HCT116 (cell line): ENCODE measurements around the gene FGB. TPM values are rescaled to one million over a fixed set of nuclear protein-coding genes. Genes with fewer than 3 reads are reported as not detected.

Source experiments
- ATAC-seq: fragments of 200-7000 bp; cut with Tn5 transposase; 2 replicates; pipeline ENCODE4 v1.9.1; 2020; ENCODE audit warnings: mild to moderate bottlenecking, moderate library complexity
- BruUV-seq: library from RNA; stranded (reverse); fragments of 400-500 nt; replicated peaks from 2 replicates; lab custom pipeline; 2021; lab: Mats Ljungman, UMichigan
- CTCF ChIA-PET: fragments of 300-600 bp; sonication (Branson Sonifier 250); formaldehyde crosslinking; loops from one replicate; lab custom pipeline; 2021; ENCODE audit warnings: antibody characterized with exemption; lab: Charles Lee
- POLR2A ChIA-PET: fragments of 300-600, 350-600 bp; sonication (Branson Sonifier 250); formaldehyde crosslinking; loops from one replicate; lab custom pipeline; 2021; ENCODE audit warnings: antibody characterized with exemption; lab: Charles Lee
- RAD21 ChIA-PET, 2 experiments: fragments of 300-600 bp; sonication (Branson Sonifier 250); formaldehyde crosslinking; loops; one replicate each; lab custom pipeline; 2023; ENCODE audit warnings: low total read pairs in 2 of 2; ENCODE audit not compliant: uncharacterized antibody in 2 of 2, unreplicated experiment in 2 of 2, low non-redundant PET in 1 of 2; lab: Charles Lee
- DNase-seq: peaks from one replicate; pipeline ENCODE4 v3.0.0-alpha.2; 2010; ENCODE audit warnings: low read depth, low spot score
- H2AFZ ChIP-seq: fragments of 200-600 bp; shearing (Covaris generic), sonication (generic); 2 replicates; pipeline ENCODE4 v1.6.1; 2017; ENCODE audit warnings: low read depth, mixed run types, mixed read lengths, antibody characterized with exemption, low read length; ENCODE audit not compliant: poor library complexity, severe bottlenecking
- H3K27ac ChIP-seq: 2 replicates; pipeline ENCODE4 v1.5.1; 2012; ENCODE audit warnings: low read depth, low read length
- H3K27me3 ChIP-seq: fragments of 200-600 bp; sonication (generic); 2 replicates; pipeline ENCODE4 v1.6.1; 2016; ENCODE audit warnings: mixed run types, low read length, mixed read lengths; ENCODE audit not compliant: insufficient read depth
- H3K36me3 ChIP-seq, 2 experiments: fragments of 200-500 bp in 1 of 2; fragments of 200-600 bp in 1 of 2; sonication (Bioruptor generic) in 1 of 2; sonication (generic) in 1 of 2; 2 replicates each; pipeline versions ENCODE4 v1.5.1 to v1.6.1; 2014 to 2016; ENCODE audit warnings: low read length in 2 of 2, inconsistent platforms in 1 of 2, mixed read lengths in 1 of 2, mixed run types in 1 of 2; ENCODE audit not compliant: insufficient read depth in 2 of 2, control insufficient read depth in 1 of 2
- H3K4me1 ChIP-seq, 2 experiments: fragments of 200-600 bp in 1 of 2; sonication (generic) in 1 of 2; 2 replicates each; pipeline versions ENCODE4 v1.5.1 to v1.6.1; 2012 to 2017; ENCODE audit warnings: low read length in 2 of 2, inconsistent platforms in 1 of 2, mild to moderate bottlenecking in 1 of 2, mixed read lengths in 1 of 2, mixed run types in 1 of 2, moderate library complexity in 1 of 2; ENCODE audit not compliant: insufficient read depth in 2 of 2, control insufficient read depth in 1 of 2
- H3K4me2 ChIP-seq: fragments of 200-600 bp; sonication (generic); 2 replicates; pipeline ENCODE4 v1.6.1; 2017; ENCODE audit warnings: mixed run types, low read length, mixed read lengths
- H3K4me3 ChIP-seq, 2 experiments: fragments of 200-600 bp in 1 of 2; sonication (generic) in 1 of 2; replicated peaks in 1 of 2; 2 replicates each; pipeline ENCODE4 v1.5.1; 2011 to 2016; ENCODE audit warnings: low read length in 2 of 2, control low read depth in 1 of 2, low read depth in 1 of 2, mild to moderate bottlenecking in 1 of 2, mixed read lengths in 1 of 2, mixed run types in 1 of 2
- H3K79me2 ChIP-seq: fragments of 200-600 bp; sonication (generic); 2 replicates; pipeline ENCODE4 v1.6.1; 2017; ENCODE audit warnings: mild to moderate bottlenecking, mixed run types, low read length, moderate library complexity, mixed read lengths; ENCODE audit not compliant: insufficient read depth
- H3K9ac ChIP-seq: fragments of 200-600 bp; sonication (generic); 2 replicates; pipeline ENCODE4 v1.6.1; 2016; ENCODE audit warnings: low read length, mixed read lengths
- H3K9me2 ChIP-seq: fragments of 200-600 bp; sonication (generic), shearing (Covaris generic); 2 replicates; pipeline ENCODE4 v1.6.1; 2017; ENCODE audit warnings: mixed run types, mild to moderate bottlenecking, moderate library complexity; ENCODE audit not compliant: insufficient read depth
- H3K9me3 ChIP-seq, 2 experiments: fragments of 200-500 bp in 1 of 2; fragments of 200-600 bp in 1 of 2; sonication (Bioruptor generic) in 1 of 2; sonication (generic) in 1 of 2; 2 replicates each; pipeline ENCODE4 v1.6.1; 2014 to 2017; ENCODE audit warnings: low read length in 2 of 2, mixed read lengths in 2 of 2, inconsistent platforms in 1 of 2, low read depth in 1 of 2, mild to moderate bottlenecking in 1 of 2, mixed run types in 1 of 2, moderate library complexity in 1 of 2; ENCODE audit not compliant: control insufficient read depth in 1 of 2, insufficient read depth in 1 of 2
- H4K20me1 ChIP-seq: fragments of 200-600 bp; sonication (generic), shearing (Covaris generic); 2 replicates; pipeline ENCODE4 v1.6.1; 2017; ENCODE audit warnings: mixed run types, mild to moderate bottlenecking, moderate library complexity; ENCODE audit not compliant: insufficient read depth
- CBX3 ChIP-seq: IDR thresholded peaks from 2 replicates; pipeline ENCODE4 v1.6.1; 2012; ENCODE audit warnings: low read depth
- EGR1 ChIP-seq: IDR thresholded peaks from 2 replicates; pipeline ENCODE4 v1.6.1; 2012; ENCODE audit warnings: low read depth
- ELF1 ChIP-seq: IDR thresholded peaks from 2 replicates; pipeline ENCODE4 v1.6.1; 2012; ENCODE audit warnings: low read depth, borderline replicate concordance
- EZH2 ChIP-seq: fragments of 200-600 bp; sonication (generic); IDR thresholded peaks from 2 replicates; pipeline ENCODE4 v1.6.1; 2017; ENCODE audit warnings: antibody characterized with exemption, mixed run types
- EZH2phosphoT487 ChIP-seq: fragments of 200-600 bp; IDR thresholded peaks from 2 replicates; pipeline ENCODE4 v1.6.1; 2018; ENCODE audit warnings: antibody characterized with exemption, borderline replicate concordance
- FOSL1 ChIP-seq: IDR thresholded peaks from 2 replicates; pipeline ENCODE4 v1.6.1; 2012; ENCODE audit warnings: low read depth
- JUND ChIP-seq: IDR thresholded peaks from 2 replicates; pipeline ENCODE4 v1.6.1; 2012
- POLR2AphosphoS5 ChIP-seq: IDR thresholded peaks from 2 replicates; pipeline ENCODE4 v1.6.1; 2011; ENCODE audit warnings: mild to moderate bottlenecking, low read depth, low read length, moderate library complexity
- RAD21 ChIP-seq: IDR thresholded peaks from 2 replicates; pipeline ENCODE4 v1.6.1; 2012; ENCODE audit warnings: low read depth, mild to moderate bottlenecking
- SIN3A ChIP-seq: IDR thresholded peaks from 2 replicates; pipeline ENCODE4 v1.6.1; 2012; ENCODE audit warnings: low read depth
- SP1 ChIP-seq: IDR thresholded peaks from 2 replicates; pipeline ENCODE4 v1.6.1; 2012; ENCODE audit warnings: low read depth
- TCF7L2 ChIP-seq: IDR thresholded peaks from 2 replicates; pipeline ENCODE4 v1.7.0; 2011; ENCODE audit warnings: borderline replicate concordance, inconsistent platforms; ENCODE audit not compliant: insufficient read depth, insufficient read length; ENCODE audit errors: extremely low read depth
- YY1 ChIP-seq: IDR thresholded peaks from 2 replicates; pipeline ENCODE4 v1.6.1; 2011; ENCODE audit warnings: low read length, low read depth, moderate library complexity, mild to moderate bottlenecking; ENCODE audit not compliant: insufficient replicate concordance; ENCODE audit errors: extremely low read depth
- intact Hi-C: fragments of 100-400 bp; cut with micrococcal nuclease; formaldehyde crosslinking; loops from 2 replicates; pipeline ENCODE4 v1.10.0; 2022
- total RNA-seq: library from RNA; stranded (reverse); gene quantifications from one replicate; pipeline ENCODE4 v1.2.1, GENCODE V29; 2021; ENCODE audit not compliant: unreplicated experiment
- TF ChIP-seq, protein P1 (sequence below): IDR thresholded peaks from 2 replicates; pipeline ENCODE4 v1.6.1; 2012; ENCODE audit warnings: low read depth
- TF ChIP-seq, protein P2 (sequence below), 3 experiments: fragments of 200-600 bp in 1 of 3; sonication (generic) in 1 of 3; IDR thresholded peaks in 2 of 3; conservative IDR thresholded peaks in 1 of 3; 2 replicates each; pipeline ENCODE4 v1.5.1; 2012 to 2017; ENCODE audit warnings: low read depth in 2 of 3, low read length in 2 of 3, antibody characterized with exemption in 1 of 3, borderline replicate concordance in 1 of 3, control low read depth in 1 of 3, mild to moderate bottlenecking in 1 of 3, mixed read lengths in 1 of 3, mixed run types in 1 of 3, moderate library complexity in 1 of 3; ENCODE audit not compliant: insufficient read depth in 1 of 3
- TF ChIP-seq, protein P3 (sequence below): IDR thresholded peaks from 2 replicates; pipeline ENCODE4 v1.6.1; 2012
- TF ChIP-seq, protein P4 (sequence below): IDR thresholded peaks from 2 replicates; pipeline ENCODE4 v1.6.1; 2012

Gene FGB
- total RNA-seq, 1 experiment from 2014 or later, result 2.0 TPM

DNA sequence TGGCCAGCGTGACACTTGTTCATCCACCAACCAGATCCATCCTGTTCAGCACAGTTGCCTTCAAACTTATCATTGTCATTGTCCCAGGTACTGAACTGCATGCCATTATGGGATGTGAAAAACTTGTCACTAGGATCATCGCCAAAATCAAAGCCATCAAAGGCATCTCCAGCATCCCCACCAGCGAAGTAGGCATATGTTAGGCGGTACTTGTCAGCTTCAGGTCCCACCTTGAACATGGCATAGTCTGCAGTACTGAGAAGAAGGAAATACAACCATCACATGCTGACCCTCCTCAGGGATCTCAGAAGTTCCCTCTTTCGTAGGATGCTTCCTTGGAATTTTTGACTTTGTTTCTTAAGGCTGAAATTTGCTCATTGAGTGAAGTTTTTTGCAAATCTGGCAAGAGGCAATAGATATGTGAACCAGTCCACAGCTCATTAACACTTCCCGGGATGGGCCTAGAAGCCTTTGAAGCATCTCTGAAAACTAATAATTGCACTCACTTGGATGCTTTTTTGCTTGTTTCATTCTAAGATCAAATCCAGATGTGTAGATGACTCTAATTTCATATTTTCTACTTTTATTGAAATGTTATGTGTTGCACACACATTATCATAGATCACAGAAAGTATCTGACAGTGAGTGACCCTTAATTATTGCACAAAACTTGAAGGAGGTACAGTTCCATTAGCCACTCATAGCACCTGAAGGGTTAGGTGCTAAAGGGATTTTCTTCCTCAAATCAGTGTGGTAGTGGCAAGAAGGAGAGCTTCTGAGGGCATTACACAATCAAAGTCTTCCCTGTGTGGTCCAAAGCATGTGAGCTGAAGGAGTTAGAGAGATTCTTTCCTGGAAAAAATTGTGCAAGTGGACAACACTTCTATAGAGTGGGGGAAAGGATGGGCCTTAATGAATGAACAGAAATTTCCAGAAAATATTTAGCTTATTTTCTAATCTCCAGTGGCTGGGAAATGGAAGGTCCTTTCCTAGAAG, 44.2 kb downstream of the FGB start:
- Histone ChIP-seq H3K9me3 (no peaks in the 10 kb centered on the region), H3K27ac (no peak overlapping the region), H3K4me3 (no peak overlapping the region), H3K9me2 (peaks cover 3% of the 10 kb centered on the region; the same call in 1 of the 2 replicates), H3K36me3 (no peaks in the 10 kb centered on the region), H3K27me3 (no peaks in the 10 kb centered on the region), H3K4me1 (peaks cover 3 to 11% of the 10 kb centered on the region in 2 experiments; a peak in 3 of 4 replicates), H3K9ac (no peak overlapping the region), H3K4me2 (no peak overlapping the region), H2AFZ (no peak overlapping the region), H4K20me1 (no peaks in the 10 kb centered on the region), H3K79me2 (no peaks in the 10 kb centered on the region)
- ATAC-seq (no peak), DNase-seq (no peak)
- POLR2A ChIA-PET, result interaction anchor here (0.9 kb wide), 1 partner anchor 9 kb away, joined by 3 read pairs; no protein-coding TSS in a partner anchor
- CTCF ChIA-PET, result interaction anchor here (1.1 kb wide), 1 partner anchor 13 kb away, joined by 3 read pairs; no protein-coding TSS in a partner anchor
- RAD21 ChIA-PET, result no interaction called here
- BruUV-seq, result no TSS peak
- intact Hi-C loops, result no loop called here
- TF ChIP-seq SP1 (no peak), SIN3A (no peak), EGR1 (no peak), TCF7L2 (no peak), JUND (no peak), CBX3 (no peak), ELF1 (no peak), FOSL1 (no peak), RAD21 (no peak), EZH2 (no peak), POLR2AphosphoS5 (no peak), YY1 (no peak), EZH2phosphoT487 (no peak)
- TF ChIP-seq, protein P1, sequence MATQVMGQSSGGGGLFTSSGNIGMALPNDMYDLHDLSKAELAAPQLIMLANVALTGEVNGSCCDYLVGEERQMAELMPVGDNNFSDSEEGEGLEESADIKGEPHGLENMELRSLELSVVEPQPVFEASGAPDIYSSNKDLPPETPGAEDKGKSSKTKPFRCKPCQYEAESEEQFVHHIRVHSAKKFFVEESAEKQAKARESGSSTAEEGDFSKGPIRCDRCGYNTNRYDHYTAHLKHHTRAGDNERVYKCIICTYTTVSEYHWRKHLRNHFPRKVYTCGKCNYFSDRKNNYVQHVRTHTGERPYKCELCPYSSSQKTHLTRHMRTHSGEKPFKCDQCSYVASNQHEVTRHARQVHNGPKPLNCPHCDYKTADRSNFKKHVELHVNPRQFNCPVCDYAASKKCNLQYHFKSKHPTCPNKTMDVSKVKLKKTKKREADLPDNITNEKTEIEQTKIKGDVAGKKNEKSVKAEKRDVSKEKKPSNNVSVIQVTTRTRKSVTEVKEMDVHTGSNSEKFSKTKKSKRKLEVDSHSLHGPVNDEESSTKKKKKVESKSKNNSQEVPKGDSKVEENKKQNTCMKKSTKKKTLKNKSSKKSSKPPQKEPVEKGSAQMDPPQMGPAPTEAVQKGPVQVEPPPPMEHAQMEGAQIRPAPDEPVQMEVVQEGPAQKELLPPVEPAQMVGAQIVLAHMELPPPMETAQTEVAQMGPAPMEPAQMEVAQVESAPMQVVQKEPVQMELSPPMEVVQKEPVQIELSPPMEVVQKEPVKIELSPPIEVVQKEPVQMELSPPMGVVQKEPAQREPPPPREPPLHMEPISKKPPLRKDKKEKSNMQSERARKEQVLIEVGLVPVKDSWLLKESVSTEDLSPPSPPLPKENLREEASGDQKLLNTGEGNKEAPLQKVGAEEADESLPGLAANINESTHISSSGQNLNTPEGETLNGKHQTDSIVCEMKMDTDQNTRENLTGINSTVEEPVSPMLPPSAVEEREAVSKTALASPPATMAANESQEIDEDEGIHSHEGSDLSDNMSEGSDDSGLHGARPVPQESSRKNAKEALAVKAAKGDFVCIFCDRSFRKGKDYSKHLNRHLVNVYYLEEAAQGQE, result no peak
- TF ChIP-seq, protein P2, sequence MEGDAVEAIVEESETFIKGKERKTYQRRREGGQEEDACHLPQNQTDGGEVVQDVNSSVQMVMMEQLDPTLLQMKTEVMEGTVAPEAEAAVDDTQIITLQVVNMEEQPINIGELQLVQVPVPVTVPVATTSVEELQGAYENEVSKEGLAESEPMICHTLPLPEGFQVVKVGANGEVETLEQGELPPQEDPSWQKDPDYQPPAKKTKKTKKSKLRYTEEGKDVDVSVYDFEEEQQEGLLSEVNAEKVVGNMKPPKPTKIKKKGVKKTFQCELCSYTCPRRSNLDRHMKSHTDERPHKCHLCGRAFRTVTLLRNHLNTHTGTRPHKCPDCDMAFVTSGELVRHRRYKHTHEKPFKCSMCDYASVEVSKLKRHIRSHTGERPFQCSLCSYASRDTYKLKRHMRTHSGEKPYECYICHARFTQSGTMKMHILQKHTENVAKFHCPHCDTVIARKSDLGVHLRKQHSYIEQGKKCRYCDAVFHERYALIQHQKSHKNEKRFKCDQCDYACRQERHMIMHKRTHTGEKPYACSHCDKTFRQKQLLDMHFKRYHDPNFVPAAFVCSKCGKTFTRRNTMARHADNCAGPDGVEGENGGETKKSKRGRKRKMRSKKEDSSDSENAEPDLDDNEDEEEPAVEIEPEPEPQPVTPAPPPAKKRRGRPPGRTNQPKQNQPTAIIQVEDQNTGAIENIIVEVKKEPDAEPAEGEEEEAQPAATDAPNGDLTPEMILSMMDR (IDR thresholded peaks at IDR 0.05 in 2 of 3, conservative IDR thresholded peaks at IDR 0.05 in 1 of 3; ENCODE audit: borderline replicate concordance in 1 of 3, insufficient read depth in 1 of 3, low read depth in 2 of 3, low read length in 2 of 3), result no peak
- TF ChIP-seq, protein P3, sequence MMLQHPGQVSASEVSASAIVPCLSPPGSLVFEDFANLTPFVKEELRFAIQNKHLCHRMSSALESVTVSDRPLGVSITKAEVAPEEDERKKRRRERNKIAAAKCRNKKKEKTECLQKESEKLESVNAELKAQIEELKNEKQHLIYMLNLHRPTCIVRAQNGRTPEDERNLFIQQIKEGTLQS, result no peak
- TF ChIP-seq, protein P4, sequence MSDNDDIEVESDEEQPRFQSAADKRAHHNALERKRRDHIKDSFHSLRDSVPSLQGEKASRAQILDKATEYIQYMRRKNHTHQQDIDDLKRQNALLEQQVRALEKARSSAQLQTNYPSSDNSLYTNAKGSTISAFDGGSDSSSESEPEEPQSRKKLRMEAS, result no peak
